Measurements from ENCODE around the gene RCN2. TPM values are rescaled to one million over a fixed set of nuclear protein-coding genes. Genes with fewer than 3 reads are reported as not detected.

The RCN2 gene
- total and polyA plus RNA-seq, 2 of the 13 experiments (the other 11 are each of a cell fraction or from before 2014, with no cell fraction given): 84.4 to 89.0 TPM

- TF ChIP-seq TBX3 (IDR thresholded peaks at IDR 0.05; ENCODE audit: borderline replicate concordance) (no peak), ZFP91 (CRISPR knock-in tag; IDR thresholded peaks at IDR 0.05; ENCODE audit: borderline replicate concordance) (no peak; the same call in 1 of the 2 replicates), ZBTB3 (CRISPR knock-in tag; IDR thresholded peaks at IDR 0.05; ENCODE audit: borderline replicate concordance, low read depth) (0 out of 2 replicates have a peak, but pooled peaks have one; percentile 23), NPAS2 (CRISPR knock-in tag; IDR thresholded peaks at IDR 0.05; ENCODE audit: borderline replicate concordance) (no peak), NFKB2 (CRISPR knock-in tag; IDR thresholded peaks at IDR 0.05; ENCODE audit: borderline replicate concordance) (no peak), HOXA3 (CRISPR knock-in tag; IDR thresholded peaks at IDR 0.05) (peak; percentile 71), TAF1 (CRISPR knock-in tag; IDR thresholded peaks at IDR 0.05) (peak; percentile 74), ZKSCAN1 (IDR thresholded peaks at IDR 0.05; ENCODE audit: low read length) (no peak)
These were observed at the start of gene RCN2 (continued) for GRCh38 chr15:76931397-76932134.

- intact Hi-C loops (cut with micrococcal nuclease; ENCODE audit: unreplicated experiment): loop anchor here (5.0 kb wide), 1 partner anchor 52 kb away; no protein-coding TSS in a partner anchor
- Histone ChIP-seq H3K79me2 (ENCODE audit: insufficient read depth, low read length) (peaks cover 5% of the 10 kb centered on the region), H2AFZ (ENCODE audit: low read length) (no peak overlapping the region), H3K9ac (ENCODE audit: insufficient read depth, low read depth, low read length) (no peak overlapping the region), H3K27me3 (ENCODE audit: control insufficient read depth in 1 of 2, insufficient read depth in 2 of 2, low read length in 2 of 2) (no peaks in the 10 kb centered on the region), H3K27ac (ENCODE audit: extremely low read length, insufficient read depth, low read length) (no peak overlapping the region), H3K4me2 (ENCODE audit: low read depth, low read length) (no peak overlapping the region), H3K36me3 (replicated peaks in 1 of 2; ENCODE audit: control insufficient read depth in 1 of 2, insufficient read depth in 2 of 2, low read length in 2 of 2) (peaks cover 0 to 1% of the 10 kb centered on the region in 2 experiments; a peak in 1 of 5 replicates), H3K9me3 (ENCODE audit: low read length) (no peaks in the 10 kb centered on the region), H3K4me1 (ENCODE audit: insufficient read depth, low read length) (peaks cover 17% of the 10 kb centered on the region), H4K20me1 (ENCODE audit: insufficient read depth, low read length) (no peaks in the 10 kb centered on the region), H3K4me3 (replicated peaks in 1 of 3; ENCODE audit: insufficient read depth in 1 of 3, low read depth in 2 of 3, low read length in 3 of 3) (no peak overlapping the region)
- BruUV-seq (replicated peaks): no TSS peak
- WGBS (ENCODE audit: low lambda C conversion rate): 98% methylated on average over 2 of the region's 2 CpGs
- DNase-seq (ENCODE audit: low spot score) (no peak), ATAC-seq (no peak), FAIRE-seq (no peak)
- in situ Hi-C loops (cut with HindIII; ENCODE audit: extremely low pct_ligation_motif_present, low pct_unique_long_range_greater_than_20kb): no loop called here
- CTCF ChIA-PET (ENCODE audit: low intra/inter-chr PET ratio, low total read pairs): no interaction called here
- POLR2A ChIA-PET: no interaction called here
- TF ChIP-seq ZNF296 (CRISPR knock-in tag; conservative IDR thresholded peaks at IDR 0.05): no peak
- no peak for TF ChIP-seq ZFP62 (CRISPR knock-in tag; IDR thresholded peaks at IDR 0.05)
- TF ChIP-seq FLYWCH1 (CRISPR knock-in tag; IDR thresholded peaks at IDR 0.05): no peak
- no peak for TF ChIP-seq RFX5 (IDR thresholded peaks at IDR 0.05; ENCODE audit: low read depth, low read length)
- TF ChIP-seq NCOA1 (CRISPR knock-in tag; IDR thresholded peaks at IDR 0.05): no peak
- TF ChIP-seq NR2C2 (CRISPR knock-in tag; IDR thresholded peaks at IDR 0.05; ENCODE audit: borderline replicate concordance): no peak
- no peak for TF ChIP-seq CCAR2 (optimal IDR thresholded peaks at IDR 0.05; ENCODE audit: low read depth, low read length)
- TF ChIP-seq CBX2 (IDR thresholded peaks at IDR 0.05; ENCODE audit: low read depth, low read length): no peak
- TF ChIP-seq CBX2 (CRISPR knock-in tag; IDR thresholded peaks at IDR 0.05; ENCODE audit: low read depth): no peak
- no peak for TF ChIP-seq TOPORS (CRISPR knock-in tag; IDR thresholded peaks at IDR 0.05)
- TF ChIP-seq FOSL2 (CRISPR knock-in tag; IDR thresholded peaks at IDR 0.05): no peak
- TF ChIP-seq NAIF1 (CRISPR knock-in tag; IDR thresholded peaks at IDR 0.05; ENCODE audit: borderline replicate concordance): no peak
- no peak for TF ChIP-seq SALL1 (CRISPR knock-in tag; IDR thresholded peaks at IDR 0.05)
- TF ChIP-seq SP2 (CRISPR knock-in tag; IDR thresholded peaks at IDR 0.05): no peak
- no peak for TF ChIP-seq ZFP82 (CRISPR knock-in tag; IDR thresholded peaks at IDR 0.05; ENCODE audit: borderline replicate concordance)
These were observed 46.3 kb upstream of the RCN2 start for GRCh38 chr15:76885212-76885611.
